ENCODE measurements around the gene FBXL7. TPM values are rescaled to one million over a fixed set of nuclear protein-coding genes. Genes with fewer than 3 reads are reported as not detected.

The FBXL7 gene
- total RNA-seq, 1 experiment from 2014 or later = 7.6 TPM

DNA sequence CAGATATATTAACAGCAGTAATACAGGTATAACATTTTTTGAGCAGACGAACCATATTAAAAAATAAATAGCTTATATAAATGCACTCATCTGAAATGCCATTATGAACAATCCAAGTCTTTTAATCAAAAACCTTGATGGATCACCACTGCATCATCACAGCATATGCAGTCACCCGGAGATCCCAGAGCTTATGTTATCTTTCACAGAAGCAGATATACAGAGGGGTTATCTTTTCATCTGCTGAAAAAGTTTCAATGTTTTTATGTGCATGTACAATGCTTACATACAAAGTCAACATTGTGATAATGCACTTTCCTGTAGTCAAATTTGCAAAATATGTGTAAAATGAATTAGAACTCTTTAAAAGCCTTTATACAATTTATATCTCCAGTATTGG is 211.9 kb downstream of the FBXL7 start:
- DNase-seq (ENCODE audit: low read depth) = no peak

DNA sequence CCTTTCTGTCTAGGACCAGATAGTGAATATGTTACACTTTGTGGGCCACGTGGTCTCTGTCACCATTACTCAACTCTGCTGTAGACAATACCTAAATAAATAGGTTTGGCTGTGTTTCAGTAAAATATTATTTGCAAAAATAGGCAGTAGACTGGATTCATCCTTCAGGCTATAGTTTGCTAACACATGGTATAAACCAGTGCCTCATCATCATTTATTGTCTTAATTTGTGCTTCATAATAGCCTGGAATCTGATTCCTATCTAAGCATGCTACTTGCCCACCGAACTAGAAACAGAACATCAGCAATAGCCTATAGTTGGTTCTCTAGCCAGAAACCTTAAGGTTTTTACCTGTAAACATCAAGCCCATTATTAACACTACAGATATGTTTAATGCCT is 215.6 kb downstream of the FBXL7 start:
- DNase-seq (ENCODE audit: low read depth) = no peak

DNA sequence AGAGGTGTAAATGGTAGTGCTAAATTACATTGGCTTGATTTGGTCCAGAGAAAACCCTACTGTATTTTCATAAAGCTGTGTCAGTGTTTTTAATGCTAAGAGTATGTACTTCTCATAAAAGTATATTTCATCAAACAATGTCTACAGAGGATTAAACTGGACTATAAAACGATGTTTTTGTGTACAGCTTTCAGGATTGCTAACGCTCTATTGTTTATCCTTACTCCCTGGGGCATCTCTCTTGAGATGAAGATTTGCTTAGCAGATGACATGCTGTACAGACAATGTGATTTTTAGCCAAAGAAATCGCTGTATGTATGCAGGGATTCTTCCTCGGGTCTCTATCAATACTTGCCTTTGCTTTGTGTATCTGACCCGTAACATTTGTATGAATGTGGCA is 216.0 kb downstream of the FBXL7 start:
- DNase-seq (ENCODE audit: low read depth) = no peak

DNA sequence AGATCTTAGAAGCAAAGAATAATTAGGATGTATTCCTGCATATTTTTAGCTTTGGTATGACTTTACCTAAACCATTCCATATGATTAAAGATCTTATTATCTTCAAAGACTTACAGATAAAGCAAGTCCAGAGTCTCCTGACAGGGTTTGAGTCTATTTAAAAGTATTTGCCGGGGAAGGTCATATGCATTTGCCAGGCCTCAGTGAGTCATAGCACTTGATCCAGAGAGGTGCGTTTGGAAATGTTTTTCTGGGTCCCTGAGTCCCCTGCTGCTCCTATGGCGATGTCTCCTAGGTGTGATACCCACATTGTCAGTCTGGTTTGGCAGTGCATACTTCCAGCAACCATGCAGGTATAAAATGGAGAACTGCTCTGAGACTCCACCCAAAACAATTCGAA is 217.0 kb downstream of the FBXL7 start:
- no peak for DNase-seq (ENCODE audit: low read depth)

DNA sequence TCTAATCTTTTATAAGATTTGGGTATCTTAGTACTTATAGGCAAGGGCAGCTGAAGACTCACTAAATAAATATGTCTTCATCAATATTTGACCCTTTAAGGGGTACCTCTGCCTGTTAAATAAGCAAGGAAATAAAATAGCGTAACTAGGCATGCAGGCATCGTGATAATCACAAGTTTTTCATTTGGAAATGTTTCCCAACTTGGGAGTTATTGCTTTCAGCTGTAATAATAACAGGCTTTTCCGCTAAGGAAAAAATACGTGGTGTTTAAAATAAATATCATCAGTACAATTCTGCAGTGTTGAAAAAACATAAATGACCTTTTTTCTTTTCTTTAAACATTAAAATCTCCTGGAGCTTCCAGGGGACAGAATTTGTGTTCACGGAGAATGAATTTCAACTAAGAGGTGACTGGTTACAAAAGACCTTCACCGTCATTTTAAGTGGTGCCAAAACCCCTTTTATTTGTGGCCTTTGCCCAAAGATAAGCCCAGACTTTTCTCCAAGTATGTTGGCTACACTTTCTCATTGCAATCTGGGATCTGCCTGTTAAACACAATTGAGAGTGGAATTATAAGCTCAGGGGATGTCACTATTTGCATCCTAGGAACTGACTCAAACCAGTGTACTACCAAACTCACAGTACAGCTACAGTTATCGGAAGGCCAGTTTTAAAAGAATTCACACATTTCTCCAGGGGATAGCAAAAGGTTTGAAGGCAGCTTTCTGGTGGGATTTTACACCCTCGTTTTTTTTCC is 218.6 kb downstream of the FBXL7 start:
- no peak for DNase-seq (ENCODE audit: low read depth)

DNA sequence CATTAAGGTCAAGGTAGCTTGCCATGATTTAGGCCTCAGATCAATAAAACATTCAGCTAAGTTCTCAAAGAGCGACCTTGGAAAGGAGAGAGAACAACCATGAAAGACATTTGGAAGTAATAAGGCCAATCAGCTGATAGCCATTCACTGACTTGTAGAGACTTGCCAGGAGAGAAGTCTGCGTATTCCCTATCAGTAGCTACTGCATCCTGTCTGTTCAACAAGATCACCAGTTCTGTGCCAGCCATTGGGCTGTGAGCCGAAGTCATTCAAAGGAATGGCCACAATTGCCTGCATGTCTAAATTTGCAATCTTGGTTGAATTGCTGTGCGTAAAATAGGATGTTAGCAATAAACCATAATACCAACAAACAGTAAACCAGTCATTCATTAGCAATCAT is 219.8 kb downstream of the FBXL7 start:
- DNase-seq (ENCODE audit: low read depth) = no peak

DNA sequence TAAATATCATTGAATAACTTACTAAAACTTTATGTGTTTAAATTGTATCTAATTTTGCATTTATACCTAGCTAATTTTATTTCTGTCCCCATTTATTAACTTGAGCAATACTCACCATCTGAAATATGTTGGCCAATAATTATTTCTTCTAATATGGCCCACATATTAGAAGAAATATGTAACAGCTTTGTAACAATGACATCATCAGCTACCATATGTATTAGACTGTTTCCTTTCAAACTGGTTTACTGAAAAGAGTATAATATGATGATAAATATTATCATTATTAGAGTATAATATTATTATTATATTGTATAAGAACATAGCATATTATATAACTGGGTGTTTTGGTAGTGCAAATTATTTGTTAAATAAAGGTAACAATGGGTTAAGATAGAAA is 220.5 kb downstream of the FBXL7 start:
- no peak for DNase-seq (ENCODE audit: low read depth)

DNA sequence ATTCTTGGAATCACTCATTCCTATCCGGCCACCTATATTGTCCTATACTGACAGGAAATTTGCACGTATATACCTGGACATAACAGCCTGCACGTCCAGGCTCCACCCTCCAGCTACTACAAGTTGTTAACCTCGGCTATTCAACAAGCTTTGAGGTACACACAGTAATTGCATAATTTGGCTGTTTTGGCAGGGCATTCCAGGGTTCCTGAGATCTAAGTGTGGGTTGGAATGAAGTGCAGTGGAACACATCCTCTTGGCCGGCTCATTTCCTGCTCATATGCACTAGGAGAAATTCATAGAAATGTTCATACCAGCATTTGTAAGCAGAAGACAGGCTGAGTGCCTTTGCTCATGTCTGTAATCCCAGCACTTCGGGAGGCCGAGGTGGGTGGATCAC is 222.3 kb downstream of the FBXL7 start:
- no peak for DNase-seq (ENCODE audit: low read depth)

DNA sequence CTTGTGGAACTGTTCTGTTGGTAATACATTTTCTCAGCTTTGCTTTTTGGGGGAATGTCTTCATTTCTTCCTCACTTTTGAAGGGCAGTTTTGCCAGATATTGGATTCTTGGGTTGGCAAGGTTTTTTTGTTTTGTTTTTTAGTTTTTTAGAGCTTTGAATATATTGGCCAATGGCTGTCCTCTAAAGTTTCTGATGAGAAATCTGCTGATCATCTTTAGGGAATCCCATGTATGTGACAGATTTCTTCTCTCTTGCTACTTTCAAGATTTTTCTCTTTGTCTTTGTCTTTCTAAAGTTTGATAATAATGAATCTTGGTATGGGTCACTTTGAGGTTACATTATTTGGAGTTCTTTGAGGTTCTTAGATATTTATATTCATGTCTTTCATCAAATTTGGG is 227.4 kb downstream of the FBXL7 start:
- DNase-seq (ENCODE audit: low read depth) = no peak

DNA sequence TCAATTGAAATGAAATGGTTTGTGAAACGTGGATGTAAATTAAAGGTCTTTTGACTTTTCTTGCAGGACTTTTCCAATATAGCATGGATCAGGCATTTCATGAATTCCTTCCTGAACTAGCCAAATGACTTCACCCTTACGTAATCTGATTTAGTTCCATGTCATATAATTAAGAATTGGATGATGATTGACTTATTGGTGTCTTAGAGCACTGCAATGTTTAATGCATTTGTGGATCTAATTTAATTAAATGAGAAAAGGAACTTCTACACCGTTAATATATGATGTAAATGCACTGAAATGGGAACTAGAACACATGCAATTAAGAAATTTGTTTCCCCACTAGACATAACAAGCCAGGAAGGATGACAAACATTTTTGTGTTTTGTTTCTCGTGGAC is 228.8 kb downstream of the FBXL7 start:
- DNase-seq (ENCODE audit: low read depth) = no peak

DNA sequence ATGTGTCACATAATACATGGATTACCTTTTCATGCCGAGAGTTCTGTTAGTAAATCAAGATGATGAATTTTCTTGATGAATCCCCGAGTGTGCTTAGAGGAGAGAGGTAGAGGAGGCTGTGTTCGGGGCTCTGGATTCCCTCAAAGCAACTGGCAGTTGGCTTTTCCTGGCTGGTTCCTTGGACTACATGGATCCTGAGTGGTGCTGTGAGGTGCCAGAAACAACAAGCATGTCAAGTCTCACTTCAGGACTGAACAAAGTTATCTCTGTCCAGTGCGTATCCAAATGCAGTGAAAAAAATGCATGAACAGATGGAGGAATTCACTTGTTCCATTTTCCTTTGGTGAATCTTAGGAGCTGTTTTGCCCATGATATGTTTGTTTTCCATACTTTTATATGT is 231.7 kb downstream of the FBXL7 start:
- no peak for DNase-seq (ENCODE audit: low read depth)

DNA sequence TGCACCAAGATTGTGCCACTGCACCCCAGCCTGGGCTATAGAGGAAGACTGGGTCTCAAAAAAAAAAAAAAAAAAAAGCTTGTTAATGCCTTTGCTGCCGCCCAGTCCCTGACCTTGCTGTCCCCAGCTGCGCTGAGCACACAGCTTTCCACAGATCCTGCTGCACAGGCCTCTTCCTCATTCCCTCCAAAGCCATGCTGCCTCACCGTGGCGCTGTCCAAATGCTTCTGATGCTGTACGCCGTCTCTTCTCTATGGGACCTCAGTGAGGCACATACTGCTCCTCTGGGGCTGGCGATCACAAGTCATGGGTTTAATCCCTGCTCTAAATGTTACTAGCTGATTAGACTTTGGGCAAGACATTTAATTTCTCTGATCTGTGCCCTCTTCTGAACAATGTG is 234.1 kb downstream of the FBXL7 start:
- DNase-seq (ENCODE audit: low read depth) = no peak

DNA sequence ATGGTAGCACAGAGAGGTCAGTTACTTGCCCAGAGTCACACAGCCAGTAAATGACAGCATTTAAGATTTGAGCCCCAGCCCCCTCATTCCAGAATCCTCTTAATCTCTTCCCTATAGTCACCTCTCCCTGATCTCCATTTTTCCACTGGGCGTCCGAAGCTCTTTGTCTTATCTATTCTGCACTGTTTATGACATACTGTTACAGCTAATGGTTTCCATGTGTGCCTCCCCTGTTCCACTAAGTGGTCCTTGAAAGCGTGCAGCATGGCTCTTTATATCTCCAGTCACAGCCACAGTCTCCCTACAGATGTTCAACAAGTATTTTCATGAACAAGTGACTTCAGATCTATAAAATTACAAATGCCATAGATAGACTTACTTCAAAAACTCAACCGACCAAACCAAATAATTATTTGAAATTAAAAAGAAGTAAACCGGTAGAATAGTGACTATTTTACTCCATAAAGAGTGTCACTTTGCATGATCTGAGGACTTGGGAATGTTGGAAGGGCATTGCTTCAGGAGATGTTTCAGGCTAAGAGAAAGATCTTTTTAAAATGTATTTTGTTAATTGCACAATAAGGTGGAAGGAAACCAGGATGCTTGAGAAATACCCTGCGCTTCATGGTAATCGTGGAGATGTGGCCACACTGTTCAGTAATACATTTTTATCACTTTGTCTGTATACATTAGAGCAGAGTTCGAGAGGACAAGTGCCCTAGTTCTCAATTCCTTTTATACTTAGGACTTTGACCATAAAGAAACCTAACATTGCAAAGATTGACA is 237.2 kb downstream of the FBXL7 start:
- no peak for DNase-seq (ENCODE audit: low read depth)

DNA sequence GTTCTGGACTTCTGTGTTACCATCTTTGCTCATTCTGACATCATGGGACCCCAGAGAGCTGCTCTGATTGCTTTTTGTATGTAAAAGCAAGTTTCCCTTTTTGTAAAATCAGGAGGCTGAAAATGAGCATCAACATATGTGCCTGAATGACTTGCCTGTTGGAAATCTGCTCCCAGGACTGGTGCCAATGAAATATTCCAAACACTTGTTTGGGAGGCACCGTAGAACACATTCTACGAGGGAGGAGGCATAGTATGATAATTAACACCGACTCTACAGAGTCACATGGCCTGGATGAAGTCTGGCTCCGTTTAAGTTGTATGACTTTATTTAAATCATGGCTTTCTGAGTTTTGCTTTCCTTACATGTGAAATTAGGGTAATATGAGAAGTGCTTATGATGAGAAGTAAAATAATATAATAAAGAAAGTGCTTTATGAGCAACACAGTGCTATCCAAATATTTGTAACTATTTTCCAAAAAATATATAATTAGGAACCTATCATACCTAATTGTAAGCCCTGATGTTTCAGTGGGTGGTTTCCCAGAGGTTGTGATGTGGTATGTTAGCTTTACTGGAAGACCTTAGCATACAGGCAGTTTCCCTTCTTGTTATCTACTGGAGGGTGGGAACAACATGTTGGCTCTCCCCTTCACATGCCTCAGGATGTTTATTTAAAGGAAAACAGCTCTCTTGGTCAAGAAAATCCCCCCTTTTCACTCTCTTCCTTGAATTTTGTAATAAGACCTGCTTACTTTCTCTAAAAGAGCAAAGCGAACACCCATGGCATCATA is 238.1 kb downstream of the FBXL7 start:
- DNase-seq (ENCODE audit: low read depth) = no peak

DNA sequence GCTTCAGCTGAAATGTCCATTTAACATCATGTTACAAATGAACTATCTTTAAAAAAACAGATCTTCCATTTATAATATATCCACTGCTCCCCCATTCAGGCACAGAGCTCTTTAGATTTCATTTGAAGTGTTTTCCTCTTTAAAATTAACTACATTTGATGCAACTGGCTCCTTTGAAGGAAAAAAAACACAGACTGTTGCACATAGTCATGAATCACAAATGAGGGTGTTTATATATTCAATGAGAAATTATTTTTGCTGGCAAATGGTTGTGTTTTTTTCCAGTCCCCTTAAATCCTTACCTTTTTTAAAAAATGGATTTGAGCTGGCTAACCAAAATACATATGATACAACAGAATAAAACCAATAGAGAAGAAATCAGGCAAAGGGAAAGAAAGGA is 240.4 kb downstream of the FBXL7 start:
- no peak for DNase-seq (ENCODE audit: low read depth)

DNA sequence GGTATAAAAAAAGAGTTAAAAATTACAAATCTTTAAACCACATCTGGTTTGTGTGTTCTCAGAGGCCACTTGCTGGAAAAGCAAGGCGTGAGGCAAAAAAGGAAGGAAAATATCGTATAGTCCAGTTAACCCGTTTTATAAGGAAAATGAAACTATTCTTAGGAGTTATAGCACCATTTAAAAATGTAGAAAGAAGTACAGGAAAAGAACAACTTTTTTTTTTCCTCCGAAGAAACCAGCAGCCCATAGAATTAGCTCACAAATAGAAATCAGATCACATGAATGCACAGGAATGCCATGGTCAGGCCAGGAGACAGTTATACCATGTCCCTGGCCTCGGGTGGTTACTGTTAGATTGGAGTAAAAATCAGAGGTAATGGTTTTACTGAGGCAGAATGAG is 241.6 kb downstream of the FBXL7 start:
- no peak for DNase-seq (ENCODE audit: low read depth)

DNA sequence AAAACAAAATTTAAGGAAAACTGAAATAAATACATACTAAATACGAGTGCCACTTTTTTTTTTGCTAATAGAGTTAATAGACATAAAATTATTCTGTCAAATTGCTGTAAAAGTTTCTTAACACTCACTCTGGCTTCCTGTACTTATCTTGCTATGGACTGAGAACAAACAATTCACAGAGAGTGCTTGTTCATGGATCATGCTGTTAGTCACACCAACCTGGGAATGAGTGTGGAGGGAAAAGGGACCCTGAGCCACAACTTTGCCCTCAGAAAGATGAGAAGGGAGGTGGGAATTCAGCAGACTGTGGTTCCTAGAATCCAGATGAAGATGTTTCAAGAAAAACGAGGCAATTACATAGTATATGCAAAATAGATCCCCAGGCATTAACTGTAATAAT is 246.9 kb downstream of the FBXL7 start:
- no peak for DNase-seq (ENCODE audit: low read depth)

DNA sequence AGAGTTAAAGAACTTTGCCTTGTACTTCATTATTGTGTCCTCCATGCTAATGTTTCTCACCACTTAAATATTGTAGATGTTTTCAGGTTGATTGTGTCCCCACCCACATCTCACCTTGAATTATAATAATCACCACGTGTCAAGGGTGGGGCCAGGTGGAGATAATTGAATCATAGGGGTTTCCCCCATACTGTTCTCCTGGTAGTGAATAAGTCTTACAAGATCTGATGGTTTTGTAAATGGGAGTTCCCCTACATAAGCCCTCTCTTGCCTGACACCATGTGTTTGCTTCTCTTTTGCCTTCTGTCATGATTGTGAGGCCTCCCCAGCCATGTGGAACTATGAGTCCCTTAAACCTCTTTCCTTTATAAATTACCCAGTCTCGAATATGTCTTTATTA is 248.3 kb downstream of the FBXL7 start:
- DNase-seq (ENCODE audit: low read depth) = no peak

DNA sequence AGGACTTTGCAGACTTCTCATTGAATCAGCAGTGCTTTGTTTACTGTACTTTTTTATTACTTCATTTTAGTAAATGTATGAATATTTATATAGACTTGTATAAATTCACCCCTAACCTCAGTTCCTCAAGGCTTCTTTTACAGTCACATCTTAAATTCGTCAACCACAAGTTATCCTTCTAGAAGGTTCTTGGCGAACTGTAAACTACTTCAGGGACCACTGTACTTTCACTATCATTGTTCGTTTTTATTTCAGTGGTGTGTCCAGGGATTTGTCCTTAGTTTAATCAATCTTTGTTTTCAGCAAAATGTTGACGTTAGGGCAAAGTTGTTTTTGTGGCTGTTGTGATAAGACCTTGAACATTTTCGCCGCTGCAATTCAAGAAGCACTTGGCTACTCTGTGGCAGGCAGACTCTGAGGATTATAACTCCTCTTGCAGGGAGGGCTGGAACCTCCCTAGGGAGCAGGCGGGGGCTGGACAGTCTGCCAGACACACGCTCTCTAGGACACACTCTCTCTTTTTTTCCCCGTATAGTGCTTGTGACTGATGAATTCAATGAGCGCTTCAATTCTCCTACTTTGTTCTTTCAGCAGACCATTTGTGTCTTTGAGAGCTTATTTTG is 252.8 kb downstream of the FBXL7 start:
- DNase-seq (ENCODE audit: low read depth) = peak; percentile 60

DNA sequence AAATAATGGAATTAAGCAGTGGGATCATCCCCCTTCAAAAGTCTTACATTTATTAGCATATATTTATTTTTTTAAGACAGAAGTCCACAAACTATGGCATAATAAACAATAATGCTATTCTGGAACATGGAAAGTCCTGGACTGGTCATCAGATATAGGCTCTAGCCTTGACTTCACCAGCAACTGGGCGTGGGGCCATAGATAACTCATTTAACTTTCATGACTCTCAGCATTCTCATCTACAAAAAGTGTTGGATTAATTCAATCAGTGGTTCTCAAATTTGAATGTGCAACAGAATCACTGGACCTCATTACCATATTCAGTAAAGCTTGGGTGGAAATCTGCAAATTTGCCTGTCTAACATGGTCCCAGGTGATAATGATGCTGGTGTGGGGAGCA is 253.8 kb downstream of the FBXL7 start:
- DNase-seq (ENCODE audit: low read depth) = no peak

DNA sequence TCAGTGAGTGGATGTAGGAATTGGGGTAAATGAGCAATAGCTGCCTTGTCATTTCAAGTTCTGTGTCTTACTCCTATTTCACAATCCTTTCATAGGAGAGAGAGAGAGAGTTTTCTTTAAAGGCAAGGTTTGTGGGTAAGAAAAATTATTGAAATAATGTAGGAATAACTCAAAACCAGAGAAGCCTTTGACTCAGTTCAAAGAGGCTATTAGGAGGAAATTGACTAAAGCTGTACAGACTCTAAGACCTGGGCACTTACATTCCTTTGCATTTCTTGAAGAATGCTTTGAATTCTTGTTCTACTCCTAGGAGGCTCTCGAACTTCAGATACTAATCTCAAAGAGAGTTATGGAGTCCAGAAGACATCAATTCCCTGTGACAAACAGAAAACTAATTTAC is 257.1 kb downstream of the FBXL7 start:
- peak; percentile 35 for DNase-seq (ENCODE audit: low read depth)

DNA sequence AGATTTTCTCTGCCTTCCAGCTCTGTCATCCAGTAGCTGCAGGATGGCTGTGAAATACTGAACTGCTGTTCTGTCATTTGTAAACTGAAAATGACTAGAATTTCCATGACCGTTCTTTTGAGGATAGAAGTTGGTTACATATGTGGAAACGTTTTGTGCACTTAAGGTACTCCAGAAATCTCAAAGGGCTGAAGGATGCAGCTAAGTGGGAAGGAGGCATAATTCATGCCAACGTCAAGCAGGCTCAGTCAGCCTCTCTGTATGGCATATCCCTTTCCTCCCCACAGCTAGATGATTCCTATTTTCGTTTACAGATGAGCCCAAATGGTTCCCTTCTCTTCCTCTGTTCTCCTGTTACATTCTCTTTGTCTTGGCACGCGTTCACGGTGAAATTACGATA is 257.6 kb downstream of the FBXL7 start:
- no peak for DNase-seq (ENCODE audit: low read depth)

Data from LHCN-M2 (cell line).